Activated naive CD8-positive, alpha-beta T cell treated with anti-CD3 and anti-CD28 coated beads, Interleukin-2, amount 50 U/mL, for 24 hours (primary cell): Measurements from ENCODE around the gene FBXW4.

Source experiments
- ATAC-seq: fragments of 150-1000 bp; cut with Tn5 transposase; one replicate; pipeline ENCODE4 v1.10.0; 2021
- DNase-seq: peaks from one replicate; pipeline ENCODE4 v3.0.0; 2021
- H3K27ac Mint-ChIP-seq: one replicate; pipeline ENCODE4 v1.8.0; 2021; ENCODE audit warnings: mild to moderate bottlenecking, mixed read lengths
- H3K27me3 Mint-ChIP-seq: one replicate; pipeline ENCODE4 v1.8.0; 2021; ENCODE audit warnings: mixed read lengths
- H3K36me3 Mint-ChIP-seq: one replicate; pipeline ENCODE4 v1.8.0; 2021; ENCODE audit warnings: low read depth, mixed read lengths
- H3K4me1 Mint-ChIP-seq: one replicate; pipeline ENCODE4 v1.8.0; 2021; ENCODE audit warnings: mixed read lengths
- H3K4me3 Mint-ChIP-seq: one replicate; pipeline ENCODE4 v1.8.0; 2021; ENCODE audit warnings: mild to moderate bottlenecking, moderate library complexity, mixed read lengths
- H3K9me3 Mint-ChIP-seq: one replicate; pipeline ENCODE4 v1.8.0; 2021; ENCODE audit warnings: mixed read lengths

FBXW4 gene

GRCh38 chr10:101712997-101713396 is 18.0 kb upstream of the FBXW4 start:
- DNase-seq: no peak
- Mint-ChIP-seq H3K9me3 (no peaks in the 10 kb centered on the region), H3K4me3 (no peak overlapping the region), H3K27me3 (peaks cover 29% of the 10 kb centered on the region), H3K4me1 (peaks cover 20% of the 10 kb centered on the region), H3K36me3 (no peaks in the 10 kb centered on the region), H3K27ac (no peak overlapping the region)
- ATAC-seq: no peak

DNA sequence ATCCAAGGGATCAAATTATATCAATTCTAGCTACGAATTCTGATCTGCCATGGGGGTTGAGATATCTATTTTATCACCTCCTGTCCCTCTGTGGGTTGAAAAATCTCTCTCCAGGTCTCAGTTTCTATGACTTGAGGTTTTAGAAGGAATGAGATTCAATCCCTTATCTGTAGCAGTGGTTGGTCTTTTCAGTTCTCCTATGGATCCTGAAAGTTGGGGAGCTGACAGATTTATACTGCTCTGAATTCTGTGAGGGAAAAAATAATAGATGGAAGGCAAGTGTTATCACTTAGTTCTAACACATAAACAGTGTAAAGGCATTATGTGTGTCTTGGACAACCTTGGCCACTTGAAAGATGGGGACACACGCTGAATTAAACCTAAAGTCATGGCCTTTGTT is 15.8 kb upstream of the FBXW4 start:
- peaks cover 12% of the 10 kb centered on the region for H3K4me1 Mint-ChIP-seq
- no peaks in the 10 kb centered on the region for H3K9me3 Mint-ChIP-seq
- H3K27ac Mint-ChIP-seq: no peak overlapping the region
- no peak for DNase-seq
- ATAC-seq: no peak
- H3K27me3 Mint-ChIP-seq: peaks cover 42% of the 10 kb centered on the region
- H3K4me3 Mint-ChIP-seq: no peak overlapping the region
- no peaks in the 10 kb centered on the region for H3K36me3 Mint-ChIP-seq

GRCh38 chr10:101710059-101710695 is 15.2 kb upstream of the FBXW4 start:
- no peak overlapping the region for H3K4me3 Mint-ChIP-seq
- ATAC-seq (no peak), DNase-seq (no peak)
- H3K27ac Mint-ChIP-seq: no peak overlapping the region
- H3K27me3 Mint-ChIP-seq: peaks cover 48% of the 10 kb centered on the region
- no peaks in the 10 kb centered on the region for H3K9me3 Mint-ChIP-seq
- no peaks in the 10 kb centered on the region for H3K36me3 Mint-ChIP-seq
- H3K4me1 Mint-ChIP-seq: peaks cover 12% of the 10 kb centered on the region

- Mint-ChIP-seq H3K9me3 (no peaks in the 10 kb centered on the region), H3K4me3 (no peak overlapping the region), H3K27ac (no peak overlapping the region), H3K27me3 (peaks cover 48% of the 10 kb centered on the region), H3K36me3 (no peaks in the 10 kb centered on the region), H3K4me1 (peaks cover 14% of the 10 kb centered on the region)
- DNase-seq: no peak
- ATAC-seq: no peak
Observed at GRCh38 chr10:101709359-101710058, 14.5 kb upstream of the FBXW4 start.

DNA sequence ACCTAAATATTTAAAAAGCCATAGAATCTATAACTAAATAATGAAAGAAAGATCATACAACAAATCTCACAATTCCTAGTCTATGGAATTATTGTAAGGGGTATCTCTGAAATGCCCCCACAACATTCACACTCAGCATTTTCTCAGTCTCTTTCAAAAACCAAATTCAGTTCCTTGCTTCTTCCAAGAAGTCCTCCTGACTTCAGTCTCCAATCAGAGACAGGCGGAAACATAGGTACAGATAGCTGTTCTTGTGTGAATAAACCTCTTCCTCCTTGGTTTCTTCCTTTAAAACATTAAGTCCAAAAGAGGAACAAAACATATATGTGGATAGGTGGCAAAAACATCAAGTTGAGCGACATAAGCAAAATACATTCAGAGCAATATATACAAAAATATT is 13.9 kb upstream of the FBXW4 start:
- no peak for DNase-seq
- Mint-ChIP-seq H3K27ac (no peak overlapping the region), H3K4me1 (peaks cover 19% of the 10 kb centered on the region), H3K27me3 (peaks cover 45% of the 10 kb centered on the region), H3K36me3 (no peaks in the 10 kb centered on the region), H3K9me3 (no peaks in the 10 kb centered on the region), H3K4me3 (no peak overlapping the region)
- no peak for ATAC-seq

GRCh38 chr10:101708073-101708472 is 13.1 kb upstream of the FBXW4 start:
- peaks cover 27% of the 10 kb centered on the region for H3K4me1 Mint-ChIP-seq
- ATAC-seq (no peak), DNase-seq (no peak)
- no peaks in the 10 kb centered on the region for H3K9me3 Mint-ChIP-seq
- H3K36me3 Mint-ChIP-seq: no peaks in the 10 kb centered on the region
- no peak overlapping the region for H3K4me3 Mint-ChIP-seq
- H3K27me3 Mint-ChIP-seq: peaks cover 42% of the 10 kb centered on the region
- no peak overlapping the region for H3K27ac Mint-ChIP-seq

DNA sequence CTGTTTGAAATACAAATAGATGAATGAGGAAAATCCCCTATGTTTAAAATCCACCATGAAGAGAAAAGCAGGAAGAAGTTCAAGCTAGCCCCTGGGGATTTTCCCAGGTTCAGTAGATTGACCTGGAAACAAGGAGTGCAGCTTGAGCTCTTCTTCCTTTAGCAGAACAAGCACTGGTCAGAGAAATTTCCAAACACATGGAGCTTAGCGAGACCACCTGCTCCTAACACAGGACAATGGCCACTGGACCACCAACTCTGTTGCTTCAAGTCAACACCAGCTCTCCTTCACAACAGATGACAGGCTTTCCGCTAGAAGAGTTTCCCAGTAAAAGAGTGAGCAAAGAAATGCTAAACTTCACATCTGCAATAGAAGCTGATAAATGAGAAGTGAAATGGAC is 9.4 kb upstream of the FBXW4 start:
- no peak for ATAC-seq
- no peak for DNase-seq
- H3K4me1 Mint-ChIP-seq: peaks cover 29% of the 10 kb centered on the region
- no peak overlapping the region for H3K4me3 Mint-ChIP-seq
- no peak overlapping the region for H3K27ac Mint-ChIP-seq
- no peaks in the 10 kb centered on the region for H3K9me3 Mint-ChIP-seq
- peaks cover 9% of the 10 kb centered on the region for H3K36me3 Mint-ChIP-seq
- H3K27me3 Mint-ChIP-seq: peaks cover 32% of the 10 kb centered on the region

- Mint-ChIP-seq H3K27me3 (no peaks in the 10 kb centered on the region), H3K4me1 (peaks cover 28% of the 10 kb centered on the region), H3K4me3 (peak overlapping the region; percentile 20), H3K27ac (no peak overlapping the region), H3K36me3 (peaks cover 13% of the 10 kb centered on the region), H3K9me3 (no peaks in the 10 kb centered on the region)
- ATAC-seq (no peak), DNase-seq (no peak)
Observed at GRCh38 chr10:101696632-101697031, 1.7 kb upstream of the FBXW4 start.

- no peaks in the 10 kb centered on the region for H3K9me3 Mint-ChIP-seq
- peaks cover 37% of the 10 kb centered on the region for H3K4me1 Mint-ChIP-seq
- peaks cover 13% of the 10 kb centered on the region for H3K36me3 Mint-ChIP-seq
- no peak for DNase-seq
- no peak for ATAC-seq
- H3K4me3 Mint-ChIP-seq: peak overlapping the region; percentile 92
- H3K27me3 Mint-ChIP-seq: no peaks in the 10 kb centered on the region
- peak overlapping the region; percentile 87 for H3K27ac Mint-ChIP-seq
Observed at GRCh38 chr10:101695404-101695890, 477 bp upstream of the FBXW4 start.

- peak; percentile 83 for ATAC-seq
- Mint-ChIP-seq H3K27me3 (no peaks in the 10 kb centered on the region), H3K27ac (peak overlapping the region; percentile 97), H3K9me3 (no peaks in the 10 kb centered on the region), H3K36me3 (peaks cover 6% of the 10 kb centered on the region), H3K4me3 (peak overlapping the region; percentile 92), H3K4me1 (peaks cover 51% of the 10 kb centered on the region)
- peak; percentile 76 for DNase-seq
Observed at GRCh38 chr10:101693978-101694673, 844 bp downstream of the FBXW4 start.

DNA sequence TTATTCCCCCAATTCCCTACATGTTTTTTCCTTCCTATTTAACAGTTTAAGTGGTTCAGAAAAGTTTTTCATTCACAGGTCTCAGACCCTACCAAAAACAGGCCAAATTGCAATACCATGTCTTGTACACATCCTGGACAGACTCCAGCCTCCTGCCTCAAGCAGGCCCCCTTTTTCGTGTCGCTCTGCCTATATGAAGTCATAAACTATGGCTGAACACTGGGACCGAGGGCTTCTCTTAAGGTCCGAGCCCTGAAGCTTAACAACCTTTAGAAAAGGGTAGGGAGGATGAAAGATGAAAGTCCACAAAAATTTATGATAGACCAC is 1.4 kb downstream of the FBXW4 start:
- DNase-seq (peak; percentile 20), ATAC-seq (peak; percentile 29)
- Mint-ChIP-seq H3K4me3 (peak overlapping the region; percentile 92), H3K9me3 (no peaks in the 10 kb centered on the region), H3K27ac (peak overlapping the region; percentile 97), H3K36me3 (peaks cover 6% of the 10 kb centered on the region), H3K4me1 (peaks cover 56% of the 10 kb centered on the region), H3K27me3 (no peaks in the 10 kb centered on the region)

GRCh38 chr10:101691081-101691480 is 3.9 kb downstream of the FBXW4 start:
- no peak overlapping the region for H3K4me3 Mint-ChIP-seq
- ATAC-seq: no peak
- H3K4me1 Mint-ChIP-seq: peaks cover 72% of the 10 kb centered on the region
- H3K9me3 Mint-ChIP-seq: no peaks in the 10 kb centered on the region
- H3K36me3 Mint-ChIP-seq: peaks cover 8% of the 10 kb centered on the region
- no peak for DNase-seq
- no peaks in the 10 kb centered on the region for H3K27me3 Mint-ChIP-seq
- peak overlapping the region; percentile 23 for H3K27ac Mint-ChIP-seq

GRCh38 chr10:101690461-101690860 is 4.5 kb downstream of the FBXW4 start:
- Mint-ChIP-seq H3K27me3 (no peaks in the 10 kb centered on the region), H3K36me3 (peaks cover 8% of the 10 kb centered on the region), H3K9me3 (no peaks in the 10 kb centered on the region), H3K4me3 (no peak overlapping the region), H3K27ac (no peak overlapping the region), H3K4me1 (peaks cover 67% of the 10 kb centered on the region)
- DNase-seq (no peak), ATAC-seq (no peak)

- ATAC-seq: no peak
Observed at GRCh38 chr10:101687071-101687658, 7.8 kb downstream of the FBXW4 start.

More at GRCh38 chr10:101687071-101687658, 7.8 kb downstream of the FBXW4 start:
- Mint-ChIP-seq H3K36me3 (peaks cover 8% of the 10 kb centered on the region), H3K27ac (peak overlapping the region; percentile 27), H3K4me1 (peaks cover 71% of the 10 kb centered on the region), H3K9me3 (no peaks in the 10 kb centered on the region), H3K4me3 (no peak overlapping the region), H3K27me3 (no peaks in the 10 kb centered on the region)
- no peak for DNase-seq
